Left forelimb (tissue), 1 donor: Measurements from ENCODE around the gene ERFL.
"Not testable (repeated sequence)": the region's sequence is repeated elsewhere in the genome, so short reads cannot be mapped to it uniquely, and the experiment has no call there.

Experiments used
- DNase-seq: peaks from one replicate; pipeline ENCODE4 v3.0.0-alpha.2; 2018; ENCODE audit warnings: low spot score

The ERFL gene

DNA sequence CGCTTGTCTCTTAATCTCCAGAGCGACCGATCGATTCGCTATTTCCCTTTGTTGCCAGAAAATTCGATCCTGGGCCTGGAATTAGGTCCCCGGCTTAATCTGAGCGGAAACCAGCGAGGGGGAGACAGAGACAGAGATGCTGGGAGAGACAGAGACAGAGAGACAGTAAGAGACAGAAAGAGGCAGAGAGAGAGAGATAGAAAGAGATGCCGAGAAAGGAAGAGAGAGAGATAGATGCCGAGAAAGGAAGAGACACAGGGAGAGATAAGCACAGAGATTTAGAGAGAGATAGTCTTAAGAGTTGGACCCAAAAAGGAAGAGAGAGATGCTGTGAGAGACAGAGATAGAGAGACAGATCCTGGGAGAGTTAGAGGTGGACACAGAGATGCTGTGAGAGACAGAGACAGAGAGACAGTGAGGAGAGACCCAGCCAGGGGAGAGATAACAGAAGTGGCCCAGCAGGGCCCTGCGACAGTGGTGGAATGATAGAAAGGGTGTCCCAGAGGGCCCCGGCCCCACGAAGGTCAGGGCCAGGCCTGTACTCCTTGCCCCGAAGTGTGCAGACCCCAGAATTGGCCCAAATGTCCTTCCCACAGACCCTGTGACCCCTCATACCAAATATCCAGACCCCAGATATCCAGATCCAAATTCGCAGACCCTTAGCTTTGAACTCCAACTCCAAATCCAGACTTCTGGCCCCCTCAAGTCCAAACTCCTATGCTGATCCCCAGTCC is 1.3 kb downstream of the ERFL start:
- DNase-seq: no peak

DNA sequence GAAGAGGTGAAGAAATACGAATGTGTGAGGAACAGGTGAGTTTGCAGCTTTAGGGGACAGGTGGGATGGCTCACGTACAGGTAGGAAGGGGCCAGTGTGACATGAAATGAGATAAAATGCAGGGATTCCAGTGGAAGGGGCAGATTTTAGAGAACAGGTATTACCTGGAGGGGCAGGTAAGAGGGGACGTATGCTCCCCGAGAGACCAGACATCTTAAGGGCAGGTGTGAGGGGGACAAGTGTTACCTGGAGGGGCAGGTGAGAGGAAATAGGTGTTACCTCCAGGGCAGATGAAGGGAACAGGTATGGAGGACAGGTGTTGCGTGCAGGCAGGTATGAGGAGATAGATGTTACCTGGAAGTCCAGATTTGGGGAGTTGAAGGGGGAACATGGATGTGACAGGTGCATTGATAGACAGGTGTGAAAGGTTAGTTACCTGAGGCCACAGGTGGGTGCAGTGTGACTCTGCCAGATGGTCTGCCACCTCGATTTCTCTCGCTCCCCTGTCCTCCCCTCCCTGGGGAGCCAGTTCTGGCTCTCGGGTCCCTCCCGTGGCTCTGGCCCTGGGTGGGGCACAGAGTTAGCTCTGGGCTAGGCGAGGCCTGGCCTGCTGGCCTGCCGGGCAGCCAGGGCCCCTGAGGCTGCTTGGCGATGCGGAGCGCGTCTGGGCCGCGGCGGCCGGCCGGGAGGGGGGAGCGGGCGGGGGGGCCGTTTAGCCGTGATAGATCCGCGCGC is 2.1 kb downstream of the ERFL start:
- no peak for DNase-seq

DNA sequence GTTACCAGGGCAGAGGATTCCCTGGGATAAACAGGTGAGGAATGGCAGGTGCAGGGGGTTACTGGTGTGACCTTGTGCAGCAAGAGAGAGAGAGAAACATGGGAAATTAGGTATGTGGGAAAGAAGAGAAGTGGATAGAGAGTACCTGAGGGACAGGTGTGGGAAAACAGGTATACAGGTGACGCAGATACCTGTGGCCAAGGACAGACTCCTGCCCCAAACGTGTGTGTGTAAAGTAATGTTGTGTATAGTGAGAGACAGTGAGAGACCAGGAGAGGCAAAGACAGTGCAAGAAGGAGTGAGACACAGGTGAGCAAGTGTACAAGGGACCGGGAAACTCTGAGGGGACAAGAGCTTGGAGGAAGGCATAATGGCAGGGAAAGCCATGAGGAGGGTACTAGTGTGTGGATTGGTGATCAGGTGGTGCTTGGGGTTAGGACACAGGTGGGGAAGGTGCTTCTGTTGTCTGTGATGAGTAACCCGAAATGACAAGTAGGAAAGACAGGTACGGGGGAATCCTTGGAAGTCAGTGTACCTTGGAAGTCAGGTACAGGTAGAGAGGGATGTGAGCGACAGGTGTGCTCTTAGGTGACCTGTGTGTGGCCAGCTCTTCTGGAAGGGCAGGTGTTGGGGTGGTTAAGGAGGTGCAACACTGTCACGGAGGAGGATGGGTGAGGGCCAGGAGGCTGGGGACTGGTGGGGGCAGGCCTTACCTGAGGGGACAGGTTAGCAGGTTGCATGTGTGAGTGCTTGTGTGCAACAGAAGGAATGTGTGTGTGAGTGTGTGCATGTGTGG is 2.8 kb downstream of the ERFL start:
- no peak for DNase-seq

DNA sequence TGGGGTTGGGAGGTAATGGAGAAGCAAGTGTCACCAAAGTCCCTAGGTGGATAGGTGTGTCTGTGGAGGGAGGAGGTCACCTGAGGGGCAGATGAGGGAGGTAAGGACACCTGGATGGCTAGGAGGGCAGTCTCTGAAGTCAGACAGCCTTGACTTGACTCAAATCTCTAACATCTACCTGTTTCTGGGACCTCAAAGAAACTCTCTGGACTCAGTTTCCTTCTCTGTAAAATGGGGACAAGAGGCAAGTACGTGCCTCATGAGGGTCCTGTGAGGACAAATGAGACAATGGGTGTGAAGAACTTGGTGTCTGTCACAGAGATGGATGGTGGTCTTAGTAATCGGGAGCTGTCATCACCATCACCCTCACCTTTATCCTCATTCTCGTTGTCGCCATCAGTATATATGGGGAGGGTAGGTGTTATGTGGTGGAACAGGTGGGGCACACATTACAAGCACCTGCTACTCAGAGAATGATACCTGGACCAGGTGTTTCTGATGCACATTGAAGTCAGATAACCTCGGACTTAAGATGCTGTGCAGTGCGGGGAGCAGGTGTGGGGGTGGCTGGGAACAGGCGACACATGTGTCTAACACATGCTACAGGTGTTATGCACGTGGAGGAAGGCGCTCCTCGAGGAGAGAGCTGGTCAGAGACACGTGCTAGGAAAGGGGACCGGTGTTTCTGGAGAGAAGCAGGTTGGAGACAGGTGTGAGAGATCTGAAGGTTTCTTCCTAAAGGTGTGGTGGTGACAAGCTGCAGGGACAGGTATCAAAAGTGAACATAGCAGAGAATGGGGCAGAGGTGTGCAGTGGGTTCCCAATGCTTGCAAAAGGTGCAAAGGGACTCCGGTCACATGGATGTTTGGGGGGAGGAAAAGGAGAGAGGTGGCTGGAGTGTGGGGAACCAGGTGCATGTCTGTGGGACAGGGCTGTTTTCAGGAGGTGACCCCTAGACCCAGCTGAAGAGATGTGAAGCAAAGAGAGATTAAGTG is 3.8 kb downstream of the ERFL start:
- no peak for DNase-seq

DNA sequence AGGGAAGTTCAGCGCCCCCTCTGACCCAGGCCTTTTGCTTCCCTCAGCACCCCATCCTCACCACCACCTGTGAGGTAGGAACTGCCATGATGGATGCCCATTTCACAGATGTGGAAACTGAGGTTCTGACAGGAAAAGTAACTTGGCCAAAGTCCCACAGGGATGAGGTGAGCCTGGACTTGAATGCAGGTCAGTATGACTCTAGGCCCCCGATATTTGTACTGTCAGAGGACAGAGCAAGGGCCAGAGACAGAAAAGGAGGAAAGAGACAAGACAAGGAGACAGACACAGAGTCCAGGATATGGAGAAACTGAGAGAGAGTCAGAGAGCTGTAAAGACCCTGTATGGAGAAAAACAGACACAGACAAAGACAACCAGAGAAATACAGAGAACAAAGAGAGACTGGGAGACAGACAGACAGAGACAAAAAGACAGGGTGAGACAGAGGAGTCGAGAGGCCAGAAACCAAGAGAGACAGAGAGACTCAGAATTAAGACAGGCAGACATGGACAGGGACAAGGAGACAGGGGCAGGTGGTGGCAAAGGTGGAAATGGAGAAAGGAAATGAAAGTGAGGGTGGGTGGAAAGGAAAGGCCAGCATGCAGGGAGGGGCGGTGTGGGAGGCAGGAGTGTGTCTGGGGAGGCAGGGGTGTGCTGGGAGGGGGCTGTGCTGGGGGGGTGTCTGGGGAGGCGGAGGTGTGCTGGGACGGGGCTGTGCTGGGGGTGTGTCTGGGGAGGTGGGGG is 5.0 kb downstream of the ERFL start:
- no peak for DNase-seq

DNA sequence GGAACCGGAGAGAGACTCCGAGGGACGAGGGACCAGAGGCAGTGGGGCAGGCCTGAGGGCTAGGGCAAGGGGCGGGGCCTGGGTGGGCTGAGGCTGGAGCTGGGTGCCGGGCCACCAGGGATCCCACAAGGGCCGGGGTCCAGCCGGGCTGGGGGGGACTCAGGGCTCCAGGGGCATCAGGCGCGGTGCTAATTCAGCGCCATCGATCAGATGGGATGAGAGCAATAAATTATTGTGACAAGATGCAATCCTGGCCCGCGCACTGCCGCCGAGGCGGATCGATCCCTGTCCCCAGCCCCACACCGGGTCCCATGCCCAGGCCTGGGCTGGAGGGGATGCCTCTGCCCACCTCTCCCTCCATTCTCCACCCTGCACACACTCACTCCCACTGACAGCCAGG is 5.7 kb downstream of the ERFL start:
- no peak for DNase-seq

DNA sequence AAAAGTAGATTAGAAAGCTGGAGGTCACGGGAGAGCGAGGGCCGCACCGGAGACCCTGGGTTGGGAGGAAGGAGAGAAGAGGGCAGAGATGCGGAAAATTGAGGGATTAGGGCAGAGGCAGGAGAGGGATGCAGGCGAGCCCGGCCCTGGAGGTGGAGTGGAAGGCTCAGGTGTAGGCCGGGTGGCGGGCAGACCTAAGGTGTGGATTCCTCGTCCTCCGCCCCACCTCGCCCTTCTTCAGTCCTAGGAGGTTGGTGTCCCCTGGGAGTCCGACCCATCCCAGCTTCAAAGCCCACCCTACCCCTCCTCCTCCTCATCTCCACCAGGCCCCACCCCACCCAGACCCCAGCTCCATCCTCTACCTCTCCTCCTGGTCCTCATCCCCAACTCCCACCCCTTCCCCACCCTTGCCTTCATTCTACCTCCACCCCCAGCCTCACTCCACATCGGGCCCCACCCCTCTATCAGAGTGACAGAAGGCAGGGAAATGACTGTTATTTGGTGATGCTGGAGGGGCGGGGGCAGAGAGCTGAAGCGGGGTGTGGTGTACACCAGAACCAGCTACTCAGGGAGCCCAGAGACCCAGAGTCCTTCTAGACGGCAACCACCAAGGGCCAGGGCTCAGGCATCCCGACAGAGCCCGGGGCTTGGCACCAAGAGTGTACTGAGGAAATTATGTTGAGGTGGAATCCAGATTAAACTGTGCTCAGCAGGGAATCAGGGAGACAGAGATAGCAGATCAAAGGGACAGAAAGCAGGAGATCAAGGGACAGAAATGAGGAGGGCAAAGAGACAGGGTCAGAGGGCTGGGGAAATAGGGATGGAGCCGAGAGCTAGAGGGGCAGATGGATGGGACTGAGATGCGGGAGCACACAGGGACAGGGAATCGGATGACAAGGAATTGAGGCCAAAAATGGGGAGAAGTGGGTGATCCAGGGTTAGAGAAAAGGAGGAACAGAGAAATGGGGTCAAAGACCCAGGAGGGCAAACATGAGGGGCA is 6.4 kb downstream of the ERFL start:
- DNase-seq: no peak

DNA sequence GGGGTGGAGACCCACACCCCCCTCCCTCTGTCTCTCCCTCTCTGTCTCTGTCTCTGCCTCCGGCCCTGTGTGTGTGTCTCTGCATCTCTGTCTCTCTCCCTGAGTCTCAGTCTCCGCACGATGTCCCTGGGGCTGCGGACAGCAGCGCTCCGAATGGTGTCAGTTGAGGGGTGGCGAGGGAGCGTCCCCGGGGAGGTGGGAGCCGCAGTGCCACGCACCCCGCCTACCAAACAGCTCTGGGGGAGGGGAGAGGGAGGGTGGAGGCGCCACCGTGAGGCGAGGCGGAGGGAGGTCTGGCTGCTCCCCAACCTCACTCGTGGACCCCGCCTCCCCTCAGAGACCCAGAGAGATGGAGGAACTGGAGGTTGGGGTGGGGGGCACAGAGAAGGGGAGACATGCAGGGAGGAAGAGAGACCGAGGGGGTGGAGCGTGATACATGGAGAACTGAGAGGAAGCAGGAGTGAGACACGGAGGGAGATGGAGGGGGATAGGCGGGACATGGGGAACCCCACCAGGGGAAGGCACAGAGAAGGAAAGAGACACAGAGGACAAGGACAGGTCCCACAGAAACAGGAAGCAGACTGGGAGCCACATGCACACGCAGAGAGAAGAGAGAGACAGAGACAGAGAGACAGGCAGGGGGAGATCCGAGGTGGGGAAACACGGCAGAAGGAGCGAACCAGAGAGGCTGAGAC is 7.2 kb downstream of the ERFL start:
- DNase-seq: no peak

DNA sequence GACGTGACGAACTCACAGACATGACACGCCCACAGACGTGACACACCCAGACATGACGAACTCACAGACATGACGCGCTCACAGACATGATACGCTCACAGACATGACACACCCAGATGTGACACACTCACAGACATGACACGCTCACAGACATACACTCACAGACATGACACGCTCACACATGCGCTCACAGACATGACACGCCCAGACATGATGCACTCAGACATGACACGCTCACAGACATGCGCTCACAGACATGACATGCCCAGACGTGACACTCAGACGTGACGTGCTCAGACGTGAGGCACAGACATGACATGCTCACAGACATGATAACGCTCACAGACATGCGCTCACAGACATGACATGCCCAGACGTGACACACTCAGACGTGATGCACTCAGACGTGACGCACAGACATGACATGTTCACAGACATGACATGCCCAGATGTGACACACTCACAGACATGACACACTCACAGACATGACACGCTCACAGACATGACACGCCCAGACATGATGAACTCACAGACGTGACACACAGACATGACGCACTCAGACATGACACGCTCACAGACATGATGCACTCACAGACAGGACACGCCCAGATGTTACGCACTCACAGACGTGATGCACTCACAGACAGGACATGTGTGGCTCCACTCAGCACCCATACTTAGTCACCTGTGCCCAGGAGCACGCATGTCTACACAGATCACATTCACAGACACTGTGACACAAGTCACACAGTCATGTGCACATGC is 8.1 kb downstream of the ERFL start:
- DNase-seq: no peak

DNA sequence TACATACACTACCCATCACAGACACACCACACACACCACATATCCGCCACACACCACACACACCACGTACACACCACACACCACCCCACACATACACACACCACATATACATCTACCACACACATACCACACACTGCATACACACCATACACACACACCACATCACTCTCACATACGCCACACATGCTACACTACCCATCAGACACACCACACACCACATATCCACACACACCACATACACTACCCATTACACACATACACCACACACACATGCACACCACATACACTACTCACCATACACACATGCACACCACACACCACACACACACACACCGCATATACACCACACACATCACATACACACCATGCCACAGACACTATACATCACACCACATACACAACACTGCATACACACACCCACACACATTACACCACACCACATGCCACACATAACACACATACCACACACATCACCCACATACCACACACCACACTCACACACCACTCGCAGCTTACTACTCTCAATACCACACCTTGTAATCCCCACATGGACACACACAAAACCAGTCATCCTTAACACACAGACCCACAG is 9.5 kb downstream of the ERFL start:
- no peak for DNase-seq

DNA sequence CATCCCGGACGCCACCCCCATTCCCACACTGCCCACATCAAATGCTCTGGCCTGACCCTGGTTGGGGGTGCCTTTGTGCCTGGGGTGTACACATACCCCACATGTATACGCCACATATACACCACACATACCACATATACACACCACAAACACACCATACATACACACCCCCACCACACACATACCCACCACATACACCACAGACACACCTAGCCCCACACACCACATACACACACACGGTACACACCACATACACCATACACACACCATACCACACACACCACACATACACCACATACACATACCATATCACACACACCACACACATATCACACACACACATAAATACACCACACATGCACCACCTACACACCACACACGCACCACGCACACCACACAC is 10.2 kb downstream of the ERFL start:
- no peak for DNase-seq

DNA sequence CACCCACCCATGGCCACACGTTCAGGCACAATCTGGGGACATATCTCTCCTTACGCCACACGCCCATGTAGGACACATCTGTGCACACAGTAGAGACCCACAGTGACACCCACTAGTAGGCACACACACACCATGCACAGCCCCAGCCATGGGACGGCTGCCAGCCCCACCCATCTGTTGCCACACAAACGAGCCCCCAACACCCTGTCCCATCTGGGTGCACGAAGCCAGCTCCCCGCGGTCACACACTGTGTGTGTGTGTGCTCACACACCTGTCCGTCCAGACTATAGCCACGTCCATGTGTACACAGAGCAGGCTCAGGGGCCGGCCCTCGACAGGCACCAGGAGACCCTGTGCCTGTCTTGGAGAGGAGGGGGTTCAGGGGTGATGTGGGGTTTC is 10.6 kb downstream of the ERFL start:
- no peak for DNase-seq

DNA sequence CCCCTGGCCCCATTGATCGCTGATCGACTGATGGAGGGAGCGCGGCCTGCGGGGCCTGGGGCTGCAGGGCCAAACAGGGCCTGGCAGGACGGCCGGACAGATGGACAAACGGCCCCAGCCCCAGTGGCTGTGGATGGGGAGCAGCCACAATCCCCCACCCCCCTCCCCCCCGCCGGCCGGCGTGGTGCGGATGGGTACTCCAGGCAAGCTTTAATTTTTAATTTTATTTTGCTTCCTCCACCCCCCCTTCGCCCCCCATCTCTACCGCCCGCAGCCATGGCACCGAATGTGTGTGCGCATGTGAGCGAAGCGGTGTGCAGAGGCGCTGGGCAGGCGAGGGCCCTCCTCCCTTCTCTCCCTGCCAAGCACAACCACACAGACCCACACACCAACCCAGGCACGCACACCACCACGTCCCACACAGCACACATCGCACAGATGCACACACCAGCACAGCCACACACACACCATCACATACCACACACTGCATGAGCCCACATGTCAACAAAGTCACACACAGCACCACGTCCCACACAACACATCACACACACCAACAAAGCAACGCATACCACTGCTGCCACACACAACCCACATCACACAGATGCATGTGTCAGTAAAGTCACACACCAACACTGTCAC is 12.4 kb downstream of the ERFL start:
- DNase-seq: no peak

DNA sequence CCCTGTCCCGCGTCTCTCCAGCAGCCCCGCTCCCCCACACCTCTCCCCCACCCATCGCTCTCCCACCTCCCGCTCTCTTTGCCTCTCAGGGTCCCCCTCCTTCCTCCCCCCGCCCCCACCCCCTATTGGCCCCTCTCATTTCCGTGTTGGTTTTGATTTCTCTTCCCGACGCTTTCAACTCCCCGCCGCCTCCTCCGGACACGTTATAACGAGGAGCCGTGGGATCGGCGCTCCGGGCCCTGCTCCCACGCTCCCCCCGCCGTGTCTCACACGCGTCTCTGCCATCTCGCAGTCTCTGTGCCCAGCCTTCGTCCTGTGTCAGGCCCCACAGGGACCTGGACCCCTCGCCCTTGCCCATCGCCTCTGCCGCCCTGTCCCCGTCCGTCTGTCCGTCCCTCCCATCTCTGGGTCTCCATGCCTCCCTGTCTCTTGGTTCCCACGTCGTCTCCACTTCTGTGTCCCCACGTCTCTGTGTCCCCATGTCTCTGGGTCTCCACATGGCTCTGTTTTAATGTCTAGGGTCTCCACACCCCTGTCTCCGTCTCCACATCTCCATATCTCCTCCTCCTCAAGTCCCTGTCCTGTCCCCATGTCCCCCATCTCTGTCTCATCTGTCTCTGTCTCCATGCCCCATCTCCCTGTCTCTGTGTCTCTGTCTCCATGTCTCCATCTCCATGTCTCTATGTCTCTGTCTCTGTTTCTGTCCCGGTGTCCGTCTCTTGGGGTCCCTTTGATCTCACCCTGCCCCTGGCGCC is 13.1 kb downstream of the ERFL start:
- no peak for DNase-seq

DNA sequence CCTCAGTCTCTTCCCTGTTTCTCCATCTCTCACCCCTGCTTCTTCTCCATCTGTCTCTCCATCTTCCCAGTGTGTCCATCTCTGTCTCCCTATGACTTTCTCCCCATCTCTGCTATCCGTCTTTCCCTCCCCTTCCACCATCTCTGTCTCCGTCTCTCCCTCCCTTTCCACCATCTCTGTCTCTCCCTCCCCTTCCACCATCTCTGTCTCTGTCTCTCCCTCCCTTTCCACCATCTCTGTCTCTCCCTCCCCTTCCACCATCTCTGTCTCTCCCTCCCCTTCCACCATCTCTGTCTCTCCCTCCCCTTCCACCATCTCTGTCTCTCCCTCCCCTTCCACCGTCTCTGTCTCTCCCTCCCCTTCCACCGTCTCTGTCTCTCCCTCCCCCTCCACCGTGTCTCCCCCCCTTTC is 13.8 kb downstream of the ERFL start:
- not testable (repeated sequence) for DNase-seq

DNA sequence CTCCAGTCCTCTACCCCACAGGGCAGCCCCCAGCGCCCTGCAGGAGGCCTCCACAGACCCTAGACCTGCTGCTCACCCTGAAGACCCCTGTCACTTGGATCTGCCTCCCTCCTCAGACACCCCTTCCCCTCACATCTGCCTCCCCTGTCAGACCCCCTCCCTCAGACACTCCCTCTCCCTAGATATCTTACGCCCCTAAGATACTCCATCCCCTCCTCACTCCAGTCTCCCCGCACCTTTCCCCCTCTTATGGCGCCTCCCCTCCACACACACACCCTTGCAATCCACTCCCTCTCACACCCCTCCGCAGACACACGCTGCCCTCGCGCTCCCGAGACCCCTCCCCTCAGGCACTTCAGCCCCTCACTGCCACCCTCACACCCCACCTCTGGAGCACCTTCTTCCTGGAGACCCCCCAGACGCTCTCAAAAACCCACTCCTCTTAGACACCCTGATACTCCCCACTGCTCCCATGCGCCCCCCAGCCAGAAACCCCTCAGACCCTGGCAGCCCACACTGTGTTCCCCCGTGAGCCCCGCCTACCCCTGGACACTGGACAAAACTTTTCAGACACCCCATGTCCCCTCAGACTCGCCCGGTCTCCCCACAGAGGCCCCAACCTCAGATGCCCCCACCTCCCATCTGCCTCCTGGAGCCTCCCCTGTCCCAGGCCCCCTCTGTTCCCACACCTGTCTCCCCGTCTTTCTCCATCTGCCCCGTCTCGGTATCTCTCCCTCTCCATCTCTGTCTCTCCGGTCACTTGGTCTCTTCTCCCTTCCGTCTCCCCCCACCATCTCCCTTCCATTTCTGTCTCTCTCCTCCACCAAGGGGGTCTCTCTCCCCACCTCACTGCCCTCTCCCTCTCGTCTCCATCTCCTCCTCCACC is 14.5 kb downstream of the ERFL start:
- DNase-seq: no peak
